SK-MEL-5 (cell line): ENCODE measurements around the gene PELI3. TPM values are rescaled to one million over a fixed set of nuclear protein-coding genes. Genes with fewer than 3 reads are reported as not detected.
A peak's percentile ranks its signal among the peaks of the same experiment; 100 is the strongest.
"Not testable (repeated sequence)": the region's sequence is repeated elsewhere in the genome, so short reads cannot be mapped to it uniquely, and the experiment has no call there.

Source experiments
- DNase-seq: peaks from one replicate; pipeline ENCODE4 v3.0.0-alpha.2; 2016; ENCODE audit warnings: low read depth, low spot score
- in situ Hi-C: cut with HindIII; loops from 2 replicates; pipeline ENCODE4 v1.10.0; 2016; ENCODE audit warnings: low sequenced_read_pairs, high pct_unique_total_duplicates, low pct_unique_long_range_greater_than_20kb
- total RNA-seq: library from RNA; depleted of rRNA; stranded (reverse); fragments of >200 nt; shearing (Covaris generic); gene quantifications from 2 replicates; pipeline ENCODE4 v1.2.3, GENCODE V29; 2014

The PELI3 gene
- total RNA-seq, 1 experiment from 2014 or later, result 8.1 TPM

GRCh38 chr11:66438504-66439466, 27.9 kb upstream of the PELI3 start, which contains the start of gene MRPL11:
Gene MRPL11, minus strand, starts transcription at chr11:66438848. Its CDS starts 94 bp downstream, at chr11:66438754.
- in situ Hi-C loops, result no loop called here
- peak; percentile 91 for DNase-seq

GRCh38 chr11:66440101-66440939, 26.4 kb upstream of the PELI3 start:
- in situ Hi-C loops, DNase-seq: not testable (repeated sequence)

DNA sequence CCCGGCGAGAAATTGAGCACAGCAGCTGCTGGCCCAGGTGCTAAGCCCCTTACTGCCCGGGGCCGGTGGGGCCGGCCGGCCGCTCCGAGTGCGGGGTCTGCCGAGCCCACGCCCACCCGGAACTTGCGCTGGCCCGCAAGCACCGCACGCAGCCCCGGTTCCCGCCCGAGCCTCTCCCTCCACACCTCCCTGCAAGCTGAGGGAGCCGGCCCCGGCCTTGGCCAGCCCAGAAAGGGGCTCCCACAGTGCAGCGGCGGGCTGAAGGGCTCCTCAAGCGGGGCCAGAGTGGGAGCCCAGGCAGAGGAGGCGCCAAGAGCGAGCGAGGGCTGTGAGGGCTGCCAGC, 25.8 kb upstream of the PELI3 start:
- DNase-seq, in situ Hi-C loops: not testable (repeated sequence)

DNA sequence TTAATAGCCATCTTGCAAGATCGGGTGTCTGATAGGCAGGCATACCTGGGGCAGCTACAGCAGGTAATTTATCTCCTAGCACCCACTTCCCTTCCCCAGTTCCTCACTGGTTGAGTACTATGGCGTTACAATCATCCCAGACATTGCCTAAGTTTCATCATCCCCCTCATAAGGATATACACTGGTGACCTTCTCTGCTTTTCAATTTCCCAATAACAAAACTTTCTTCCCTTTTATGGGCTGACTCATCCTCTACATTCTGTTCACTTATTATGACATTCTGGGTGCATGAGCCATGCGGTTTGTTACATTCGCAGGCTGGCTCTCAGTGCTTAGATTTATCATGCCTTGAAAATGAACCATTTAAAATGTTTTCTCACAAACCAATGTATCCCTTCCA, 23.1 kb upstream of the PELI3 start:
- in situ Hi-C loops, result no loop called here

DNA sequence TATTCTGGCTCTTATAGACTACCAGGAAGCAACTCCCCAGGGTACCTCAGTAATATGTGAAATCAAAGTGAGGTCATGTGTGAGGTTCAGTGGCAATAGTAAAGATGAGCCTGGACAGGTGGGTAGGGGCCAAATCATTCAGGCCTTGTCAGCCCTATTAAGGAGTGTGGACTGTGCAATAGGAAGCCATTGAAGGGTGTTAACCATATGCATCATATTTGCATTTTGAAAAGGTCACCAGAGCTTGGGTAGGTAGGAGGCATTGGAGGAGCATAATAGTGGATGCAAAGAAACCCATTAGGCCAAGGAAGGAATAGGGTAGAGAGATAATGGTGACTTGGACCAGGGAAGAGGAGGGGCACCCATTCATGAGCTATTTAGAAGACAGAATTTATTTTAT, 19.7 kb upstream of the PELI3 start:
- no peak for DNase-seq
- in situ Hi-C loops, result no loop called here

More for the DNA sequence above, 23.1 kb upstream of the PELI3 start:
- DNase-seq, result peak; percentile 28

- in situ Hi-C loops, result no loop called here
- DNase-seq, result no peak
Observed at GRCh38 chr11:66448523-66448922, 18.2 kb upstream of the PELI3 start.

- no peak for DNase-seq
- in situ Hi-C loops, result no loop called here
Observed at GRCh38 chr11:66450560-66450959, 16.1 kb upstream of the PELI3 start.

DNA sequence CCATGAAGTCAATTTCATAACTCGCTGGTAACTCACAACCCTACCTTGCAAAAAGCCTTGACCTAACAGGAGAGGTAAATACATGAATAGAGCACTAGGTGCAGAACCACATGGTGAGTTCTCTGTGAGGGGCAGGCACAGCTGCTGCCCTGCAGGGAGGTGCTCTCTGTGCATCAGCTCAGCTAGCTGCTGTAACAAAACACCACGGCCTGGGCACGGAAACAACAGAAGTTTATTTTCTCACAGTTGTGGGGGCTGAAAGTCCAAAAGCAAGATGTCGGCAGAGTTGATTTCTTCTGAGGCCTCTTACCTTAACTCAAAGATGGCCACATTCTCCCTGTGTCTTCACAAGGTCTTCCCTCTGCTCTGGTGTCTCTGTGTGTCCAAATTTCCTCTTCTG, 15.0 kb upstream of the PELI3 start:
- in situ Hi-C loops, result no loop called here
- no peak for DNase-seq

DNA sequence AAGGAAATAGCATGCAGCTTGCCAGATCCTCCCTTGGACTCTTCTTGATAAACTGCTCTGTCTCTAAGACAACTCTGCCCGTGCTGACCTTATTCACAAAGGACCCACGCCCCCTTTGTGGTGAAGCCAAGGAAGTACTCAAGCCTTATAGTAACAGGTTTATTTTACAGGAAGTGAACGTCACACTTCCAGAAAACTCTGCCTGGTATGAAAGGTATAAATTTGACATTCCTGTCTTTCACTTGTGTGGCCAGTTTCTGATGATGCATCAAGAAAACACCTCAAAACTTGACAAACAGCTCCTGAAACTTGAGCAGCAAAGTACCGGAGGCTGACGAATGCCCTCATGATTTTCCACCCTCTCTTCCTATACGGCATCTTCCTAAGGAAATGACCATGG, 12.5 kb upstream of the PELI3 start:
- DNase-seq, result no peak
- in situ Hi-C loops, result no loop called here

- no peak for DNase-seq
- in situ Hi-C loops, result no loop called here
Observed at GRCh38 chr11:66454828-66455227, 11.9 kb upstream of the PELI3 start.

- in situ Hi-C loops, result no loop called here
Observed at GRCh38 chr11:66457826-66458225, 8.9 kb upstream of the PELI3 start.

DNA sequence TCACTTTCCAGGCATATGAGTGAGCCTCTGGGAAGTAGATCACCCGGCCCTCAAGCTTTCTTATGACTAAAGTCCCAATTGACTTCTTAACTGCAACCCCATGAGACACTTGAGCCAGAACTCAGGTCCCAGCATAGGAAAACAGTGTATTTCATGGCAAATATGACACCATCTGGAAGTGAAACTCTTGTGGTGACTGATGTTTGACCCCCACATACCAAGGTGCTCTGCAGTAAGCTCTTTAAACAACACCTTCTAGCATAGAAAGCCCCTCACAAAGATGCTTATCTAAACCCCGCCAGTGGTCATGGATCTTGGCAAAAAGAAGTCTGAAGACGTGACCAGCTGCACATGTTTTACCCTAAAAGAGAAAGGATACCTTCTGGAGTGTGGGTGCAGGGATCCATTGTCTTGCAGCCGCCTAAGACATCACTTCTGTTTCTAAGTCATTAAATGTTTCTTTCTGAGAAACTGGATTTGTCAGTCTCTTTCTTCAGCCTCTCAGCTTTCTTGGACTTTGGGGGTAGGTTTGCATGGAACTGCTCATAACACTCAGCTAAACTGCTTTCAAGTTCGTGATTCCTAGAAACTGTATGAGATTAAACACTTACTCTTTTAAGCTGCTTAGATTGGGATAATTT, 7.4 kb upstream of the PELI3 start:
- in situ Hi-C loops, result no loop called here
- DNase-seq, result no peak

More at GRCh38 chr11:66457826-66458225, 8.9 kb upstream of the PELI3 start:
- no peak for DNase-seq

DNA sequence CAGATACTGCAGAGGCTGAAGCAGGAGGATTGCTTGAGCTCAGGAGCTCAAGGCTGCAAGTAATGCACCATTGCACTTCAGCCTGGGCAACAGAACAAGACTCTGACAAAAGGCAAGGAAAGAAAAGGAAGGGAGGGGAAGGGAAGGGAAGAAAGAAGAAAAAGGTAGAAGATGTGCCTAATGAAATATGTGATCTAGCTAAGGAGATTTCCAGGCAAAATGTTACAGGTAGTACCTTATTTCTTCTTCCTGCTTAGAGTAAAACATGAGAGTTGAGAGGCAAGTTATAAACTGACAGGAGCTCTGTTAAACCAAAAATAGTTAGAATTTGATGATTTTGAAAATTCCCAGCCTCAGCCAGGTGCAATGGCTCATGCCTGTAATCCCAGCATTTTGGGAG, 4.7 kb upstream of the PELI3 start:
- no peak for DNase-seq
- in situ Hi-C loops, result no loop called here

GRCh38 chr11:66462911-66463310, 3.8 kb upstream of the PELI3 start:
- in situ Hi-C loops, result no loop called here
- DNase-seq, result no peak

GRCh38 chr11:66464116-66464515, 2.6 kb upstream of the PELI3 start:
- in situ Hi-C loops, DNase-seq: not testable (repeated sequence)

GRCh38 chr11:66464916-66465315, 1.8 kb upstream of the PELI3 start:
- in situ Hi-C loops, result no loop called here
- DNase-seq, result no peak

GRCh38 chr11:66465373-66466224, 1.1 kb upstream of the PELI3 start:
- in situ Hi-C loops, result no loop called here
- DNase-seq, result no peak
